Activated CD4-positive, alpha-beta T cell treated with anti-CD3 and anti-CD28 coated beads, Interleukin-10, Interleukin-2, amounts not matched to agents 100 ng/mL and 50 ng/mL, durations not matched to agents 16 hours and 8 hours (primary cell): ENCODE results near the gene TRAK1.

Source experiments
- DNase-seq: peaks from one replicate; pipeline ENCODE4 v3.0.0-alpha.2; 2020

The TRAK1 gene

DNA sequence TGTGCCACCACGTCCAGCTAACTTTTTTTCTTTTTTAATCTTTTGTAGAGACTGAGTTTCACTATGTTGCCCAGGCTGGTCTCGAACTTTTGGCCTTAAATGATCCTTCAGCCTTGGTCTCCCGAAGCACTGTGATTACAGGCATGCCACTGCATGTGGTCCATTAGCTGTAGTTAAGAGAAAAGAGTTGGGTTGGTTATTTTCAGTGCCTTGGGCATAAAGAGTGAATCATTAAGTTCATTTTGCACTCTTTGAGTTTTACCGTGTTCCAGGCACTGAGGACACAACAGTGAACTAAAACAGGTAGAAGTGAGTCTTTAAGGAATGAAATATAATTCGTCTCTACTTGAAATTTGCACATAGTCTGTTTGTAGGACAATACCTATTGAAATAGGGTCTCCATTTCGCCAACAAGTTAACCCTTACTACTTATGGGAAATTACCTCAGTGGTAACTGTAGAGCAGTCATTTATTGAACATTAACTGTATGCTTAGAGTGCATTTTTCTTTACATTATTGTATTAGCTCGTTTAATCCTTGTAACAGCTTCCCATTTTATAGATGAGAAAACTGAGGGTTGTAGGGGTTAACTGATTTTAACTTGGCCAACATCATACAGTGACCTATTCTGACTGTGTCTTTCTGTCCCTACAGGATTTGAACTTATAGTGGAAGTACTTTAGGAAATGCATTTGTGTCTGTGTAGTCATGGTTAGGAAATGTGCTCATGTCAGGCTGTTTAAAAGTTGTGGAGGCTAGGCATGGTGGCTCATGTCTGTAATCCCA, 22.7 kb upstream of the TRAK1 start:
- DNase-seq = no peak

DNA sequence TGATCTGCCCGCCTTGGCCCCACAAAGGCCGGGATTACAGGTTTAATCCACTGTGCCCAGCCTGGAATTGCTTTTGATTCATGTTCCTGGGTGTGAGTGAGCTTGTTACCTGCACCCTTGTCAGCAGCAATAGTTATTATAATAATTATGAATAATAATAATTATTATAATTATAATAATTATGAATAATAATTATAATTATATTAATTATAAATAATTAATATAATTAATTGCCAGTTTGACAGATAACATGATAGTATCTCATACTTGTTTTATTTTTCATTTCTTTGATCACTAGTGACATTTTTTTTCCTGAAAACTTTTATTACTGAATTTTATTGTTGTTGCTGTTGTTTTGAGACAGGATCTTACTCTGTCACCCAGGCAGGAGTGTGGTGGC, 21.1 kb upstream of the TRAK1 start:
- DNase-seq = no peak

- DNase-seq = no peak
Observed at GRCh38 chr3:42070524-42070923, 20.6 kb upstream of the TRAK1 start.

- no peak for DNase-seq
Observed at GRCh38 chr3:42071904-42072812, 19.0 kb upstream of the TRAK1 start.

DNA sequence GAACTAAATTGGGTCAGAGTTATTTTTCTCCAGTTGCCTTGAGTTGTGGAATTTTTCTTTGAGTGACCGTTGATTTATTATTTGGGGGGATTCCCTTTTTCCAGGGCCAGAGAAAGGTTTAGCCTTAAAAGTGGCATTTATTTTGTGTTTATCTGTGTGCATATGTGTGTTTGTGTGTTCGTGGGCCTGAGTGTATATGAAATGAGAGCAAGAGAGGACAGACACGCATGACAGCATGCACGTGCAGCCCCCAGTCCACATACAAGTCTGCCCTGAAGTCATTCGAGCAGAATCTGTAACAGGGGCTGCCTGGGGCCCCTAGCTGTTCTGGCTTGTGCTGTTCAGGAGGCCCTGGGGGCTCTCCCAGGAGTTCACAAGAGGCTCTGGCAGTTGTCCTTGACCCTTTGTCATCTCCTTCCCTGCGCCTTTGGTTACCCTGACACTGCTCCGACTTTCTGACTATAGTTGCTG, 18.3 kb upstream of the TRAK1 start:
- DNase-seq = no peak

GRCh38 chr3:42077785-42078184, 13.4 kb upstream of the TRAK1 start:
- no peak for DNase-seq

DNA sequence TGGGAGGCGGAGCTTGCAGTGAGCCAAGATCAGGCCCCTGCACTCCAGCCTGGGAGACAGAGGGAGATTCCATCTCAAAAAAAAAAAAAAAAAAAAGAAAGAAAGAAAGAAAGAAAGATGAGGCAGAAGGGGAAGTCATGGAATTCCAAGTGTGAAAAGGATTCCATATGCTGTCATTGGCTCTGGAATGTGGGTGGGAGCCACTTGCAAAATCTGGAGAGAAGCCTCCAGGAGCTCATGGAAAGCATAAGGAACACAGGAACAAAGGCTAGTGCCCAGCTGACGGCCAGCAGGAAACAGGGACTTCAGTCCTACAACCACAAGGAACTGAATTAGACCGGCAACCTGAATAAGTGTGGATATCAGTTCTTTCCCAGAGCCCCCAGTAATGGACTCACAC, 12.5 kb upstream of the TRAK1 start:
- DNase-seq = no peak

GRCh38 chr3:42079701-42080452, 11.3 kb upstream of the TRAK1 start:
- no peak for DNase-seq

- DNase-seq = peak; percentile 69
Observed at GRCh38 chr3:42080453-42080872, 10.7 kb upstream of the TRAK1 start.

GRCh38 chr3:42081838-42082473, 9.2 kb upstream of the TRAK1 start:
- peak; percentile 64 for DNase-seq

DNA sequence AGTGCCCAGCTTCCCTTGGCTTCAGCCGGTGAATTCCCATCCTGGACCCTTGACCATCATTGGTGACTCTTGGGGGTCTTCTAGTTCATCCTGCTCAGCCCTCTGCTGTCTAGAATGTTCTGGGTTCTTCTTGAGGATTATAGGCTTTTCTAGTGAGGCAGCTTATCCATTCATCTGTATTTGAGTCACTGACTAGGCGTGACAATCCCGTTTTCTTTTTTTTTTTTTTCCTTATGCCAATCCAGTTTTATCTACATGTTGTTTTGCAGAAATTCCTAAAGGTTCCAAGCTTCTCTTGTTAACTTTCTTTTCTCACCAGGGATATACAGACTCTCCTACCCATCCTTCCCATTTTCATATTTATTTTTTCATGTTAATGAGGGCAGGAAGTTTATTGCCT, 6.6 kb upstream of the TRAK1 start:
- DNase-seq = no peak

- no peak for DNase-seq
Observed at GRCh38 chr3:42085641-42086376, 5.3 kb upstream of the TRAK1 start.

- no peak for DNase-seq
Observed at GRCh38 chr3:42088803-42089530, 2.2 kb upstream of the TRAK1 start.

DNA sequence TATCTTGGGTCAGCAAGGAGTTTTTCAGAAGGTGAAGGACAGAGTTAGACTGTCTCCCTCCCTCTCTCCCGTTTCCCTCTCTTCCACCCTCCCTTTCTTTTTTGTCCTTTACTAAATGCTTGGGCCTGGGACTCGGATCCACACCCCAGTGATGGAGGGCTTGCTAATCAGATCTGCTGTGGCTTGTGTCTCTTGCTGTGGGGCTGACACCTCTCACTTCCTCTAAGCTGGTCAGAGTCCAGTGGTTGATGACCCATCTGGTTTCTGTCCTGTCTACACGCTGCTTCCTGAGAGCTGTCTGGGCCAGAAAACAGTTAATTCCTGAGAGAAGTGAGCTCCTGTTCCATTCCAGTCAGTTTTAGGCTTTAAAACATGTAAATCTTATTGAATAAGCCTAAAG, 849 bp downstream of the TRAK1 start:
- DNase-seq = peak; percentile 39

- no peak for DNase-seq
Observed at GRCh38 chr3:42094128-42094527, 3.0 kb downstream of the TRAK1 start.

DNA sequence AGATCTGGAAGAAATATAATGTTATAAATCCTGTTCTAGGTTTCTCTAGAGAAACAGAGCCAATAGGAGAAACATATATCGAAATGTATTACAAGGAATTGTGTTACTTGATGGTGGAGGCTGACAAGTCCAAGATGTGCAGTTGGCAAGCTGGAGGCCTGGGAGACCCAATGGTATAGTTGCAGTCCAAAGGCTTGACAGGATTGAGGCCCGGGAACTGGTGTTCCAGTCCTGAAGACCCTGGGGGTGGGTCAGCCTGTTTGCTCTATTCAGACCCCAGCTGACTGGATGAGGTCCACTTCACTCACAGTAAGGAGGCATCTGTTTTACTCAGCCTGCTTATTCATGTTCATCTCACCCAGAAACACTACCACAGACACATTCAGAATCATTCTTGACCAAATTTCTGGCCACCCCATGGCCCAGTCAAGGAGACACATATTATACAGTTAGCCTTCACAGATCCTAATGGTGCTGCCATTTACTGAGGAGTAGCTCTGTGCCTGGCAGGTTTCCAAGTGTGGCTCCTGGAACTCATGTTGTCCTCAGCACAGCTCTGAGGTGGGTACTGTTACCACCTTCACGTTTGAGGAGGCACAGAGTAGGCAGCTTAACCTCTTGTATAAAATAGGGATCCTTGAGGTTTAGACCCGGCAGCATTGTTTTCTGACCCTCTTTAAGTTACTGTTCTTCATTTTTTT, 3.7 kb downstream of the TRAK1 start:
- no peak for DNase-seq

DNA sequence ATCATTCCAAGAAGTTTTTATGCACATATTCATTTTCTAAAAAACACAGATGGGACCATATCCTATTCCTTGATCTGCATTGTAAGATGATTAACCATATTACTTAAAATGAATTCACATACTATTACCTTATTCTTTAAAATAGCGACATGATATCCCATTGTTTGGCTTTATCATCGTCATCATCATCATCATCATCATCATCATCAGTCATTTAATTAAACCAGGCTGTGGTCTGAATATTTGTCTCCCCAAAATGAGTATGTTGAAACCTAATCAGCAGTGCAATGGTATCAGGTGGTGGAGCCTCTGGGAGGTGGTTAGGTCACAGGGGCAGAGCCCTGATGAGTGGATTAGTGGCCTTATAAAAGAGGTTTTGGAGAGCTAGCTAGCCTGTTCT, 4.4 kb downstream of the TRAK1 start:
- DNase-seq = no peak

DNA sequence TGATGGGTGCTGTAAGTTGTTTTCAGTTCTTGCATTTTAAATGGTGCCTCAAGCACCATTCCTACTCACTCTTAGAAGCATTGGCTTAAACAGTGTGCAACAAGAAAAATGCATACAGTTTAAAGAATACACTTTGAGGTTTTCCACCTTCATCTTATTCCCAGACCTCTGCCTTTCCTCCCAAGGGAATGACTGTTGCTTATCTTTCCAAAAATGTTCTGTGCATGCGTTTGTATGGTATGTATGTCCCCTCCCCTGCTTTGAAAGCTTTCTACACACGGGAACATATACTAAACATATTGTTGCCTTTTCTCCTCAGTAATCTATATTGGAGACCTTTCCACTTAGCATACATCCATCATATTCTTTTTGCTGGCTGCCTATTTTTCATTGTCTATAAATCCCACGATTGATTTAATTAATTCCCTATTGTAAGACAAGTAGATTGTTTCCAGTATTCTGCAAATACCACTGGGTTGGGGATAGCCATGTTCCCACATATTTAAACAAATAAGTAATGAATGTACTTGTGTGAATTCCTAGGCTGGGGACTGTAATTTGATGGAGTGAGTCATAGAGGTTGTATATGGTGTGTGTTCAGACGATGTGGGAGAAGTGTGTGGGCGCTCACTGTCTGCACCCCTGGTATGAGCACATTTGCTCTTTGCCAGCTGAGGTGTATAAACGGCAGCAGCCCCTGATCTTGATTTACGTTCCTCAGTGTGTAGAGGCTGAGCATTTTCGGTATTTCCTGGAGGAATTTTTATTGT, 5.8 kb downstream of the TRAK1 start:
- peak; percentile 36 for DNase-seq

DNA sequence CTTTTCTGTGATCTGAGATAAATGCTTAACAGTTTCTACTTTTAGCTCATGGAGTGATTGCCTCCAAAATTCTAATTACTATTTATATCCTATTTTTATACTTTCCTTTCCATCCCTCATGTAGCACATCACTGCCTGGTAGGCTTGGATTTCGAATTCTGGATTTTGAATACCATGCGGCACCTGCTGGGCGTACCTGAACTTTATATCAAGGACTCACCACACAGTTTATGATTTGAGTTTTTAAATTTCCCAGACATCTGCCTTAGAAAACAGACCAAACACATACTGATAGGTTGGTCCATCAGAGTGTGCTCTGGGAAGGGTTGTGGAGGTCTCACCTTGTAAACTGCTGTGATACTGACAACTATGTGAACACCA, 6.4 kb downstream of the TRAK1 start:
- no peak for DNase-seq

DNA sequence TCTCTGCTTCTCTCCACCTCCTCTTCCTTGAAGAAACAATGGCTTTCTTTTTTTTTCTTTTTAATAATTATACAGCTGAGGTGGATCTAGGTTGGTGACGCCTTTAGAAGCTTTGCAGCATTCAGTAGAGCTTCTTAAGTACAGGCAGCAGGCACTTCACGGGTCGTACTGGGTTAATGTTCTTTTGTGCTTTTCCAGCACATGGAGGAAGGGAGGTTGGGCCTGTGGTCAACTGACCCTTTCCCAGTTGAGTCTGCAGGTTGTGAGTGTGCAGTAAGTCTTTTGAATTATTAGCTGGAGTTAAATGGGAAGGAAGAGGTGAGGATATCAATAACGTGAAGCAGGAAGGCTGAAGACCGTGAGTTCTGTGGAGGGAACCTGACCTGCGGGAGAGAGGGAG, 7.0 kb downstream of the TRAK1 start:
- no peak for DNase-seq
